Measurements from ENCODE around the gene PDE9A.

The PDE9A gene

GRCh38 chr21:42645211-42646075 lies 8.0 kb upstream of the PDE9A start:
- no peak for DNase-seq

GRCh38 chr21:42646076-42646825 lies 7.2 kb upstream of the PDE9A start:
- DNase-seq = no peak

- no peak for DNase-seq
Measured at GRCh38 chr21:42646836-42647235, 6.6 kb upstream of the PDE9A start.

GRCh38 chr21:42648606-42649005 lies 4.8 kb upstream of the PDE9A start:
- no peak for DNase-seq

GRCh38 chr21:42649122-42650032 lies 4.0 kb upstream of the PDE9A start:
- no peak for DNase-seq

GRCh38 chr21:42650033-42650370 lies 3.4 kb upstream of the PDE9A start:
- no peak for DNase-seq

GRCh38 chr21:42650441-42651421 lies 2.7 kb upstream of the PDE9A start:
- DNase-seq = no peak

GRCh38 chr21:42651515-42652401 lies 1.7 kb upstream of the PDE9A start:
- DNase-seq = no peak

GRCh38 chr21:42652527-42653230 lies 742 bp upstream of the PDE9A start:
- no peak for DNase-seq

- DNase-seq = no peak
Measured at GRCh38 chr21:42654179-42654912, 925 bp downstream of the PDE9A start.

GRCh38 chr21:42654913-42655795 lies 1.7 kb downstream of the PDE9A start:
- no peak for DNase-seq

GRCh38 chr21:42655796-42656770 lies 2.7 kb downstream of the PDE9A start:
- DNase-seq = no peak

GRCh38 chr21:42656872-42657271 lies 3.5 kb downstream of the PDE9A start:
- DNase-seq = no peak

- no peak for DNase-seq
Measured at GRCh38 chr21:42657676-42658319, 4.4 kb downstream of the PDE9A start.

- DNase-seq = no peak
Measured at GRCh38 chr21:42658320-42659105, 5.1 kb downstream of the PDE9A start.

All from stimulated activated CD4-positive, alpha-beta T cell treated with anti-CD3 and anti-CD28 coated beads, Interleukin-4, amount 100 ng/mL, for 4 hours (primary cell).